Fibroblast of upper back skin (primary cell): ENCODE data around the gene PGAM1.
"Not testable (repeated sequence)": the region's sequence is repeated elsewhere in the genome, so short reads cannot be mapped to it uniquely, and the experiment has no call there.

Experiments
- DNase-seq: peaks from one replicate; pipeline ENCODE4 v3.0.0-alpha.2; 2013

The PGAM1 gene

GRCh38 chr10:97425964-97426775, at the start of gene PGAM1:
PGAM1 (plus strand) TSS chr10:97426191; CDS start chr10:97426308, 117 bp downstream.
- DNase-seq = peak; percentile 96

DNA sequence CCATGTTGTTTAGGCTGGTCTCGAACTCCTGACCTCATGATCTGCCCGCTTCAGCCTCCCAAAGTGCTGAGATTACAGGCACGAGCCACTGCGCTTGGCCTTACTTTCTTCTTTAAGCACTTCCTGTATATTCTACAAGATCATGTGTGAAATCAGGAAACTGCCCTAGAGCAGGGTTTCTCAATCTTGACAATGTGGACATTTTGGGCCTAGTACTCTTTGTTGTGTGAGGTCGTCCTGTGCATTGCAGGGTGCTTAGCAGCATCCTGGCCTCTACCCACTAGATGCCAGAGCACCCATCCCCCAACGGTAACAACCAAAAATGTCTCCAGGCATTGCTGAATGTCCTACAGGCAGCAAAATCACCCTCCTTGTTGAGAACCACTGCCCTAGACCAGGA, 49.6 kb upstream of the PGAM1 start:
- no peak for DNase-seq

DNA sequence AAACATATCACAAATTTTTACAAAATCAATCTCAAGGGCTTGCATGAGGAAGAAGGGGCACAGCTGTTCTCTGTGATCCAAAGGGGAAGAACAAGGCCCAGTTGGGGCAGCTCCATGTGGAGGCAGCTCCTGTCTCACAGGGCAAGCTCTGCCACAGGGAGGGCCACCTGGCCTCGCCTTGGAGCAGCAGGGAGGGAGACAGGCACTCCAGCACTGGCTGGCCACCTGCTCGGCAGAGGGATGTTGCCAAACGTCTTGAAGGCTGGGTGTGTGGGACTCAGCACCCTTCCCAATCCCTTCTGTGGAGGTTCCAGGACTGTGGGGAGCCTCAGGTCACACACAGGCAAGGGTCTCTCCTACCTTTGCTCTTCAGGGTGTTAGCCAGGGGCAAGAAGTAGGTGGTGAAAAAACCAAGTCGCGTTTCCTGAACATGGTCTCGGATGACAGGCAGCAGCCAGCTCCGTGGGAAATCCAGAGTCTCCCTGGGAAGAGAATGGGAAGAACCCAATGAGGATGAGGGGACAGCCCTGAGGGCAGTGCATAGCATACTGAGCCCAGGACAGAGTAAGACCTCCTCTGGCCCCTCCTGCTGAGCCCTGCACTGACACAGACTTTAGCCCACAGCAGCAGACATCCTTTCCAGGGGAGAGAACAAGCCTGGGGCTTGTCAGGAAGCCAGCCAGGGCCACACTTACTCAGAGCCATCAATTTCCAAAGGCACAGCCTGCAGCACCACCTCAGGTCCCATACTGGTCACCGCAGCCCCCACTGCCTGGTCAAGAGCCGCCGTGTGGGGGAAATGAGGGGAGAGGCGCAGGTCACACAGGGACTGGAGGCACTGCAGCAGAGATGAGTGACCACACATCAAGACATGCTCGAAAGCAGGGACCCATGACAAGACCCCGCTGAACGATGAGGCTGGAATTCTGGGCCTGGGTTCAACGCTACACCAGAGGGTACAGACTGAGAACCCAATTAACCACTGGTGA, 46.8 kb upstream of the PGAM1 start:
- DNase-seq = no peak

- DNase-seq = no peak
Measured at GRCh38 chr10:97380516-97380915, 45.5 kb upstream of the PGAM1 start.

DNA sequence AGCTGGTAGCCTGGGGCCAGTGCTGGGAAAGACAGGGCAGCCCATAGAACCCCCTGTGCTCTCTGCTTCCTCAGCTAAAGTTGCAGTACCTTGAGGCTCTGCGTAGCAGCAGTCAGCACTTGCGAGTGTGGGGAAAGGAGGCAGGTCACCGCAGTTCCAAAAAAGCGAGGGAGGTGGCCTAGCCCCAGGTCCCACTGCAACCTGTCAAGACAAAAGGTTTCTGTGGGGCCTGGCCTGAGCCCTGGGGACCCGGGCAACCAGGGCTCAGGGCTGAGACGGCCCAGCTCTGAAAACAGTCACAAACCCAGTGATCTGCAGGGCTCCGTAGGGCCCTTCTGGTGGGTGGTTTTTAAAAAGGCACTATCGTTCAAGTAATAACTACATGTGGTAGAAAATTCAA, 44.4 kb upstream of the PGAM1 start:
- DNase-seq = no peak

DNA sequence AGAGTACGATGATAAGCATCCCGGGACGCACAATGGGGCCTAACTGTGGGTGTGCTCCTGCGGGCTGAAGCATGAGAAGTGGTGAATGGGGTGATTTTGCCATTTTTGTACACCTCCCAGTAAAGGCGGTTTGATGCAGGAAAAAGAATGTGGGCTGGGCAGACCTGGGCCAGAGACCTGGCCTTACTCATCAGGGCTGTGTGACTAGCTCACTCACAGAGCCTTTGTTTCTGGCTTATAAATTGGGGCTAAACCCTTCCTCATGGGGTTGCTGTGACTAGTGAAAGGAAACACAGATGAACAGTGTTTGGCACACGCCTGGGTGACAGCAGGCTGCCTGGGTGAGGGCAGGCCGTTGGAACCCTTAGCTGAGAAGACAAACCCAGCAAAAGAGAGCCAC, 42.8 kb upstream of the PGAM1 start:
- no peak for DNase-seq

DNA sequence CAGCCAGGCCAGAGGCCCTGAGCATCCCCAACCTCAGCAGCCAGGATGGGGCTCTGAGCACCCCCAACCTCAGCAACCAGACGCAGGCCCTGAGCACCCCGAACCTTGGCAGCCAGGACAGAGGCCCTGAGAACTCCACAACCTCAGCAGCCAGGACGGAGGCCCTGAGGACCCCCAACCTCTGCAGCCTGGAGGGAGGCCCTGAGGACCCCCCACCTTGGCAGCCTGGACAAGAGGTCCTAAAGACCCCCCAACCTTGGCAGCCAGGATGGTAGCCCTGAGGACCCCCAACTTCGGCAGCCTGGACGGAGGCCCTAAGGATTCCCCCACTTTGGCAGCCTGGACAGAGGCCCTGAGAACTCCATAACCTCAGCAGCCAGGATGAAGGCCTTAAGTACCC, 41.8 kb upstream of the PGAM1 start:
- DNase-seq = no peak

DNA sequence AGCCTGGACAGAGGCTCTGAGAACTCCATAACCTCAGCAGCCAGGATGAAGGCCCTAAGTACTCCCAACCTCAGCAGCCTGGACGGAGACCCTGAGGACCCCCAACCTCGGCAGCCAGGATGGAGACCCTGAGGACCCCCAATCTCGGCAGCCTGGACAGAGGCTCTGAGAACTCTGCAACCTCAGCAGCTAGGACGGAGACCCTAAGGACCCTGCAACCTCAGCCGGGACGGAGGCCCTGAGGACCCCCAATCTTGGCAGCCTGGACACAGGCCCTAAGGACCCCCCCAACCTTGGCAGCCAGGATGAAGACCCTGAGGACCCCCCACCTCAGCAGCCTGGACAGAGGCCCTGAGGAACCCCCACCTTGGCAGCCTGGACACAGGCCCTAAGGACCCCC, 41.4 kb upstream of the PGAM1 start:
- DNase-seq = no peak

- DNase-seq = no peak
Measured at GRCh38 chr10:97385565-97385964, 40.4 kb upstream of the PGAM1 start.

GRCh38 chr10:97388152-97388551, 37.8 kb upstream of the PGAM1 start:
- DNase-seq = no peak

DNA sequence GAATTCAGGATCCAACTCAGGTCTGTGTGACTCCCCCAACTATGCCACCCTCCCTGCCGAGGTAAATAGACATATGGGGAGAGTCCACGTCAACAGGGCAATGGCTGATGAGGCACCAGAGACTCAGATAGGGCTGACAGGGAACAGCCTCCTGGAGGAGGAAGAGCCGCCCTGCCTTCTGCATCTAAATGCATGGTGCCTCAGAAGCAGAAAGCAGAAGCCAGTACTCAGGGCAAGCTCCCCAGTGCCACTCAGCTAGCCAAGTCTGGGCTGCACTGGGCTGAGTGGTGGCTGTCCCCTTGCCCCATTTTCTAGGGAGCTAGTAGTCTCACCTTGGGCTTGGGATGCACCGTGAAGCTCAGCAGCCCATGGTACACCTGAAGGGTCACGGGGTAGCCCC, 35.9 kb upstream of the PGAM1 start:
- DNase-seq = no peak

- no peak for DNase-seq
Measured at GRCh38 chr10:97393034-97393573, 32.9 kb upstream of the PGAM1 start.

DNA sequence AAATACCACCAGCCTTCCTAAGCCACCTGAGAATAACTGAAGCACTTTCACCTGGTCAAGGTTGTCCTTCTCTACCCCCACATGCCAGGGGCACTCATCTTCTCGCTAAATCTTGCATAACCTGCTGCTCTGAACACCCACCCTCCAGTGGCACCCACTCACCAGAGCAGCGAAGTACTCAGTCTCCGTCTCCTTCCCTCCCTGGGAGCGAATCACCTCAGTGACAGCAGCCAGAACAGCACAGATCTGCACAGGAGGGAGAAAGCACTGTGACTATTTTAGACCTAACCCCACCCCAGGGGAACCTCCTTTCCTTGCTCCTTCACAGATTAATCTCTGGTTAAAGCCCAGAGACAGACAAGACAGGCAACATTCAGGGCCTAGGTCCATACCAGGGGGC, 29.9 kb upstream of the PGAM1 start:
- no peak for DNase-seq

GRCh38 chr10:97399843-97400545, 26.0 kb upstream of the PGAM1 start:
- peak; percentile 45 for DNase-seq

DNA sequence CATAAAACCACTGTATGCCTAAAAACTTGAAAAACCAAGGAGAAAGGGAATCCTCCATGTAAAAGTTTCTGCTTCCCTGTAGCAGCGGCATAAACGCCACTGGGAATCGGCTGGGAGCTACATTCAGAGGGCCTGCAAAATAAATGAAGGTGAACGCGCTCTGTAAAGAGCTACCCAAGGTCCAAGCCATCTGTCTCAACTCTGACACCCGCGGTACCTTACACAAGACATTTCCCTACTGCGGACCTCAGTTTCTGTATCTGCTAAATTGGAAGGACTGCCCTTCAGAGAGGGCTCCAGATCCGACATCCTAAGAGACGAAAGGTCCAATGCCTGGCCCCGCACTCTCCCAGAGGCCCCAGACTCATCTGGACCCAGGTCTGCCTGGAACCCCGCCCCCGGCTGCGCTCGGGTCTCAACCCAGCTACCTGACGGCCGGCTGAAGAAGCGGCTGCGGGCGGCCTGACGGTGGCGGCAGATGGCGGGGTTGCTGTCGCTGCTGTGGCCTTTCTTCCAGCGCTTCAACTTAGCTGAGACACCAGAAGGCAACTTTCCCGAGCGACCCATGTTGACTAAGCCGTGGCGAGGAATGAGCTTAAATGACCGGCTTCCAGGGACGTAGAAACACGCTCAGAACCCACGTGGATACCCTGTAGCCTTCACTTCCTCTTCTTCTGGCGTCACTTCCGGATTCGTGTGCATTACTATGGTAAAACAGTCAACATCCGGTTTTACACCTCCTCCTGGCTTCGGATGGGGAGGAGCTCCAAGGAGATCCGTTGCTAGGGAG, 25.1 kb upstream of the PGAM1 start, which contains the start of gene RRP12:
Gene RRP12 (minus strand): TSS at position 676 of the 790 bp plus-strand sequence. CDS start 109 bp downstream, at position 567.
- peak; percentile 99 for DNase-seq

- no peak for DNase-seq
Measured at GRCh38 chr10:97401455-97401919, 24.5 kb upstream of the PGAM1 start.

- DNase-seq = no peak
Measured at GRCh38 chr10:97404044-97404443, 21.9 kb upstream of the PGAM1 start.

GRCh38 chr10:97406064-97406463, 19.9 kb upstream of the PGAM1 start:
- DNase-seq = no peak

DNA sequence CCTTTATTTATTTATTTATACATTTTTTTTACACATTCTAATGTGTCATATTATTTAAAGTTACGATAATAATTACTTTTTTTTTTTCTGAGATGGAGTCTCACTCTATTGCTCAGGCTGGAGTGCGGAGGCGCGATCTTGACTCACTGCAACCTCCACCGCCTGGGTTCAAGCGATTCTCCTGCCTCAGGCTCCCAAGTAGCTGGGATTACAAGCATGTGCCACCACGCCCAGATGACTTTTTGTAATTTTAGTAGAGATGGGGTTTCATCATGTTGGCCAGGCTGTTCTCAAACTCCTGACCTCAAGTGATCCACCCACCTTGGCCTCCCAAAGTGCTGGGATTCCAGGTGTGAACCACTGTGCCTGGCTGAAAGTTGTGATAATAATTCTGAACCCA, 19.5 kb upstream of the PGAM1 start:
- not testable (repeated sequence) for DNase-seq

DNA sequence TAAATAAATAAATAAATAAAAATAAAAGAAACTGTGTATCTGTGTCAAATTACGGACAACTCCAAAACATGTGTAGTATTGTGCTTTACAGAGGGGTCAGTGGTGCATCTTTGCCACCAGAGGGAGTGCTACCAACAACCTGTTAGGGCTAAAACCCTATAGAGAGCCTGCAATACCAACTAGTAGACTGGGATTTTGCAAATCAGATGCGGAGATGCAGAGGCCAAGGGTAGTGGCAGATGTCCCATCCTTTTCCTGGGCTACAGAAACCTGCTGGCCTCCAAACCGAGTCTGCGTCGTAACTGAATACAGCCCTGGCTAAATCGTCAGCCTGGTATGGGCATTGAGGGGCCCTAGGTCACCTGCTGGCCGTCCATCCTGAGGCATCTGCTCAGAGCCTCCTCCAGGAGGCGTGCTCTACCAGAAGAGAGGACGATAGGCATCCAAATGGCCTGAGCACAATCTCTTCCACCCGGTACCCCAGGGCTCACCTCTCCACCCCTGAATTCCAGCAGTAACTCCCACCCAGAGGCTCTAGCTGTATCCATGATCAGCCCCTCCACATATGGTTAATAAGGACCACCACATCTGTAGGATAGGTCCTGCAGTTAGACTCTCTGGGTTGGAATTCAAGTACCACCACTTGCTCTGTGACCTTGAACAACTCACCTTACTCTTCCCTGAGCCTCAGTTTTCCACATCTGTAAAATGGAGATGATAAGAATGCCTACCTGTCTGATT, 18.6 kb upstream of the PGAM1 start:
- peak; percentile 73 for DNase-seq

DNA sequence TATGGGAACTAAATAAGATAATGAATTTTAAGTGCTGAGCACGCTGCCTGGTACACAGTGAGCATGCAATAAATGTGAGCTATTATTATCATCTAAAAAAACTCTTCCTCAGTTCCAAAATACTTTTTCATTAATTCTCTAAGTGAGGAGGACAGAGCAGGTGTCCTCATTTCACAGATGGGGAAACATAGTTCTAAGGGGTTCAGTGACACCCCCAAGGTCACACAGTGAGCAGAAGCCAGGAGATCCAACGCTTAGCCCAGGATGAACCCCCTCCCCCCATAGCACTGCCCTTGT, 18.1 kb upstream of the PGAM1 start:
- DNase-seq = no peak
